Measurements from ENCODE around the gene CFAP46.
"Not testable (repeated sequence)": the region's sequence is repeated elsewhere in the genome, so short reads cannot be mapped to it uniquely, and the experiment has no call there.

Gene CFAP46

DNA sequence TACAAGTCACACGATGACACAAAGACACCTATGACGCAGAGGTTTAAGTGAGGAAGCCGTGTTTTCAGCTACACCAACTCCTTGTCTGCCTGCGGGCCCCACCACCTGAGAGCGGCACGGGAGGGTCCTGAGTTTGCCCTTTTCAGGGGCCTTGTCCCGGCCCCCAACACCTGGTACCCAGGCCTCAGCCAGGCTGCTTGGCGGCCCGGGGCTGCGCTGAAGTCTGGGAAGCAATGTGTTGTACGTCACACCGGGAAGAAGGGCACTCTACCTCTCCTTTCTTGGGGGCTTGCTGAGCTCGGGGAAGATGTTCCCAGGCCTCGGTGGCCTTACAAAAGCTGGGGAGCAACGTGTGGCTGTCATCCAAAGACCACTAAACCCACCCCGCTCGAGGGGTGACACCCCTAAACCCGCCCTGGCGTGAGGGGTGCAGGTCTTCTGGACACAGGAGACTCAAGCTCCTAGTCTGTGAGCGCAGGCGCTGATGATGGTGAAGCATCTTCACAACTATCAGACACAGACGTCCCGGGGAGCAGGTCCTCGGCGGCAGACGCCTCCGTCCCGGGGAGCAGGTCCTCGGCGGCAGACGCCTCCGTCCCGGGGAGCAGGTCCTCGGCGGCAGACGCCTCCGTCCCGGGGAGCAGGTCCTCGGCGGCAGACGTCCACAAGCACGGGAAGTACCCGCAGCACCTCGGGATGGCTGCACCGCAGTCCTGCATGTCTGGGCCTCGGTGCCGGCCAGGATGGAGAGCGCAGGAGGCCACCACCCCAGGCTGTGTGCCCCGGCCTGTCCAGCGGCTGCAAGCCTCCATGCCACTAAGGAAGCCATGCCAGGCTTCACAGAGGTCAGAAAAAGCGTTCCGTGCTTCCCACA is 15.4 kb downstream of the CFAP46 start:
- DNase-seq (ENCODE audit: low read depth) = no peak

GRCh38 chr10:132926070-132926469 is 16.3 kb downstream of the CFAP46 start:
- DNase-seq (ENCODE audit: low read depth) = no peak

DNA sequence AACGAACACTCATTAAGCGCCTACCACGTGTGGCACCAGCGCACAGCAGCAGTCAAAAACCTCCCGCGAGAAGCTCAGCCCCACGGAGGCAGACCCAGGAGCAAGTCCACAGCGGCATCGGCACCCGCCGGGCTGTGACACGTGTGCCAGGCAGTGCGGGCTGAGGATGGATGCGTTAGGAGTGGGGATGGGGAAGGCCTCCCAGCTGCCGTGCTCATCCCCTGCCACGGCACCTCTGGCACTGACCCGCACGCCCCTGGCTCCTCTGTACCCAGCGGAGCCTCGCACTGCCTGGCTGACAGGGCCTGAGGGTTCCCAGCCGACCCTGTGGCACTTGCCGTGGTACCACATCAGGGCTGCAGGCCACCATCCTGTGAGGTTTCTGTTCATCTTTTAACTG is 16.8 kb downstream of the CFAP46 start:
- DNase-seq (ENCODE audit: low read depth) = no peak

DNA sequence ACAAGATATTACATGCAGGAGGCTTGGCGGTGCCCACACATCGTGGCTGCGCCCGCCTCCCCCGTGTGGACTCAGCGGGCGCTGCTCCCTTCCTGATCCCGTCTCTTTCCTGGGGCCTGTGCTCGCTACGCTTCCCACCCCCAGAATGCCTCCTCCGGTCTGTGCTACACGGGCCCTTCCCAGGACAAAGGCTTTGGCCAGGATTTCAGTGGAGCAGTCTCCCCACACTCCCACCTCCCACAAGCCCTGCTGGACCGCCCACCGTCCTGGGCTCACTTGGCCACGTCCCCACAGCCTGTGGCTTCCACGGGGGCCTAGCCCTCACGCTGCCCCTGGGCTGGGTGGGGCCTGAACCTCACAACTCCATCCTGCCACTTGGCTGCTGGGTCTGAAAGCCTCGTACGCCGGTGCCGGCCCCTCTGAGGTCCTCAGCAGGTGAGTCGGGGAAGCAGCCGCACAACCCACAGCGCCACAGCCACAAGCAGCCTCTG is 17.3 kb downstream of the CFAP46 start:
- no peak for DNase-seq (ENCODE audit: low read depth)

DNA sequence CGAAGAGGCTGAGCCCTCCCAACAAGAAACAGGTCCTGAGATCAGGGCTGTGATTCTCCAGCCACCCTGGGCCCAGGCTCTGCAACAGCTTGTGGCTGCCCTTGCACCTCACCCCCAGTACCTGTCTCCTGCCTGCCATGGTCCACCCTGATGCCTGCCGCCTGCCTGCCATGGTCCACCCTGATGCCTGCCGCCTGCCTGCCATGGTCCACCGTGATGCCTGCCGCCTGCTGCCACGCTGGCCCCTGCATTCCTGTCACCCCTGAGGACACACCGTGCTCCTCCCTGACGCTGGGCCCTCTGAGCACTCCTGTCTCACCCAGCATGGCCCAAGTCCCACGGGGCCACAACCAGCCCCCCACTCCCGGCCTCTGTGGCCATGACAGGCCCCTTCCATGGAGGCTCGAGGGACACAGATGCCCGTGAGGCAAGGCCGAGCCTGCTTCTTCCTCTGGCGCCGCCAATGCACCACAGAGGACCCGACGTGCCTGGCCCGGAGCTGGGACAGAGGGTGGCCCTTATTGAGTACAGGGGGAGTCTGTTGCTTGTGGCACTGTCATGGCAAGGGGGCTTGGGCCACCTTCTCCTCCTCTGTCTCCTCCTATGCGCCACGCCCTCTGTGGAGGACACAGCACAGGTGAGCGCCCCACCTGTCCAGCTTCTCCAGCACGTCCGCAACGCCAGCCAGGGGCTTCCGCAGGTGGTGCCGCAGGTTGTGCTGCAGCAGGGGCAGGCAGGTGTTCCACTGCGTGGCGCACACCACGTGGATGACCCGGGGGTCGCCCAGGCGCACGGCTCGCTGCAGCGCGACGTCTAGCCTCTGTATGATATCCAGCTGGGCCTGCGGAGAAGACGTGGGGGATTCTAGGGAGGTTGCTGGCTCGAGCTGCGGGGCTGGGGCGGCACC is 18.1 kb downstream of the CFAP46 start:
- DNase-seq (ENCODE audit: low read depth) = no peak

DNA sequence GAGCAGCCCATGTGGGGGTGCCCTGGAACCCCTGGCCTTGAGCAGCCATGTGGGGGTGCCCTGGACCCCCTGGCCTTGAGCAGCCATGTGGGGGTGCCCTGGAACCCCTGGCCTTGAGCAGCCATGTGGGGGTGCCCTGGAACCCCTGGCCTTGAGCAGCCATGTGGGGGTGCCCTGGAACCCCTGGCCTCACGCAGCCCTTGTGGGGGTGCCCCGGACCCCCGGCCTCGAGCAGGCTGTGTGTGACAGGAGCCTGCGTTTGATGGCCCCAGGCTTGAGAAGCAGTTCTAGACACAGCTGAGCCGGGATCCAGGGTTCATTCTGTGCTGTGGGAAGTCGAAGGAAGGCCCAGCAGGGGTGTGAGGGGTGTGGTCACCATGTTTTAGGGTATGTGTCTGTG is 19.0 kb downstream of the CFAP46 start:
- DNase-seq (ENCODE audit: low read depth) = not testable (repeated sequence)

DNA sequence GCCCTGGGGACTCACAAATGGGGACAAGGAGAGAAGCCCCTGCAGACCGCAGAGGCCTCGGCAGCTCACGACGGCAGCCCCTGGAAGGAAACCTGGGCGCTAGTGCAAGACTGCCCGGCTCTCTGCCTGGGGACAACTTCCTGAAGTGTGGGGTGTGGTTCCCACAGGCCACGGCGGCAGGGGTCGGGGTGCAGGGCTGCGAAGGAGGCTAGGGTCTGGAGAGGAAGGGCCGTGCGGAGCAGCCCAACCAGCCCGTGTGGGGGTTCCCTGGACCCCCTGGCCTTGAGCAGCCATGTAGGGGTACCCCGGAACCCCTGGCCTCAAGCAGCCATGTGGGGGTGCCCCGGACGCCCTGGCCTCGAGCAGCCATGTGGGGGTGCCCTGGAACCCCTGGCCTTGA is 19.5 kb downstream of the CFAP46 start:
- DNase-seq (ENCODE audit: low read depth) = no peak

DNA sequence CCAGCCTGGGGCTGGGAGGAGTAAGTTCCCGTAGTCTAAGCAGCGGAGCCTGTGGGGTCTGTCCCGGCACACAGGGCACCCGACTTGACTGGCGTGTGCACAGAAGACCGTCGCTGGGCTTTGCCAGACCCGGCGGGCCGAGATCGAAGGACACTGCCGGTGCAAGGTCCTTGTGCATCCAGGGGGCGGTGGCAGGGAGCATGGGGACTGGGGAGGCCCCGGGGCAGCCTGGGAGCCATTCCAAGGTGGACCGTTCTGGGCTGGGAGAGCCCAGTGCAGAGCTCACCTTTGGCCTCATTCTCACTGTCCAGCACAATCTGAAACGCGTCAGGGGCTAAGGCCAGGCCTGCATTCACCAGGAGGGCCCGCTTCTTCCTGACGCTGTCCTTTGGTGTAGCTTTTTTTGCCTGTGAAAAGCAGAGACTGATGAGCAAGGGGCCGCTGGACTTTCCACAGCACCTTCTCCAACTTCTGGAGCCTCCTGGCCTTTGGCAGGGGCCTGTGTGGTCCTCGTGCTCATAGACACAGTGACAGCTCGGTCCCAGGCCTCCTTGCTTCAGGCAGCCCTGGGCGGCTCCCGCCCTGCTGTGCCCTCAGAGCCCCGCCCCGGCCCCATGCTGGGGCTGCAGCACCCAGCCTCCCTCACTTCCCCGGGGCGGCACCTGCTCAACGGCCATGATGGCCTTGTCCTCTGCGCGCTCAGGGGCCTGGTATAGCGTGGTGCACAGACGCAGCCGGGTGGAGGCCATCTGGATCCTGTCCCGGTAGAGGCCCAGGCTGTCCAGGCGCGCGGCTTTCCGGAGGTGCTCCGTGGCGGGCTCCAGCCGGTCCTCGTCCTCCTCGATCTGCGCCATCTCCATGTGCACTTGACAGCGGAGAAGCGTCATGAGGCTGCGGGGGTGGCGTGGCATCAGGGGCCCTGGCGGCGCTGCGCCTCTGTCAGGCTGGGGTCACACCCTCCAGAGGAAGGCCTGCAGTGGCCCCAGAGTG is 20.3 kb downstream of the CFAP46 start:
- no peak for DNase-seq (ENCODE audit: low read depth)

DNA sequence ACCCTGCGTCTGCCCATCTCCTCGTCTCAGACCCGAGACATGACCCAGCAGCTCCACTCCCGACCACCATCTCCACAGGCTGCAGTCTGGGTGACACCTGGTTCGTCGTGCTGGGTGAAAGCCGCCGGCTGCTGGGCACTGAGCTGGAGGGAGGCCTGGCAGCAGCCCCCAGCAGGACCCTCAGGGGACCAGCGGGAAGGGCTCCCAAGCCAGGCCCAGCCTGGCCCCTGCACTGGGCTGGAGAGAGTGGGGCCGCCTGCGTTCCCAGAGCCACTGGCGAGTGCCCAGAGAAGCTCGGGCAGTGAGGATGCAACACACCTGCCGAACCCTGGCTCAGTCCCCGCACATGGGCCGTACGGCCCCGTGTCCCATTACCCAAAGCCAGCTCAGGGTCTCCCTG is 21.3 kb downstream of the CFAP46 start:
- no peak for DNase-seq (ENCODE audit: low read depth)

DNA sequence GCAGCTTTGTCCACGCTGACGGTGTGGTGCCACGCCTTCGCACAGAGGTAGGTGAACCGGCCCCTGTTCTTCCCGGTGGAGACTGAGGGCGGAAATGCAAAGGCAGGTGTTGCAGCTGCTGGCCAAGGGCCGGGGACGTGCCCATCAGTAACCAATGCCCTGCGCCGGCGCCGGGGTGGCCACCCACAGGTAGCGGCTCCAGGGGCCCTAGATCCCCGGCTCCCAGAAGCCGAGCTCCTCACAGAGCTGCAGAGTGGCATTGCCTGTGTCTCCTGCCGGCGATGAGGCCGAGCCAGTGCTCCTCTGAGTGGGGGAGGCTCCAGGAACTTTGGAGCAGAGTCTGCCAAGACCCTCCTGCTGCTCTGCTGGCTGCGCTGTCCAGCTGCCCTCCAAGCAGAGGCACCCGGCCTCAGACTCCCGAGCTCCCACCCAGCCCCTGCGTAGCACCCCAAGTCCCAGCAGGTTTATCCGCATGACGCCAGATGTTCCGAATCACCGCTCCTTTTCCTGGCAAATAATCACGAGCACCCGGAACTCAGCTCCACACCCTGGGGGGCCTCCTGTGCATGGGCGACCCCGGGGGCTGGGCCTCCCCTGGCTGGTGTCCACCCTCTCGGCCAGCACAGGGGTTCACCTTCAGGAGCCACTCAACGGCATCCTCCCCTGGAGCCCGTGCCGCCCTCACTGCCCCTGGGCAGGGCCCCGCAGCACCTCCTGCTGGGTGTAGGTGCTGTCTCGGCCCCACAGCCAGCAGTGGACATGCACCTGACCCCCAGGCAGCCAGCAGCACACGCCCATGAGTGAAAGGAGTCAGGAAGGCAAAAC is 22.1 kb downstream of the CFAP46 start:
- no peak for DNase-seq (ENCODE audit: low read depth)

GRCh38 chr10:132919374-132920100 is 22.8 kb downstream of the CFAP46 start:
- DNase-seq (ENCODE audit: low read depth) = no peak

DNA sequence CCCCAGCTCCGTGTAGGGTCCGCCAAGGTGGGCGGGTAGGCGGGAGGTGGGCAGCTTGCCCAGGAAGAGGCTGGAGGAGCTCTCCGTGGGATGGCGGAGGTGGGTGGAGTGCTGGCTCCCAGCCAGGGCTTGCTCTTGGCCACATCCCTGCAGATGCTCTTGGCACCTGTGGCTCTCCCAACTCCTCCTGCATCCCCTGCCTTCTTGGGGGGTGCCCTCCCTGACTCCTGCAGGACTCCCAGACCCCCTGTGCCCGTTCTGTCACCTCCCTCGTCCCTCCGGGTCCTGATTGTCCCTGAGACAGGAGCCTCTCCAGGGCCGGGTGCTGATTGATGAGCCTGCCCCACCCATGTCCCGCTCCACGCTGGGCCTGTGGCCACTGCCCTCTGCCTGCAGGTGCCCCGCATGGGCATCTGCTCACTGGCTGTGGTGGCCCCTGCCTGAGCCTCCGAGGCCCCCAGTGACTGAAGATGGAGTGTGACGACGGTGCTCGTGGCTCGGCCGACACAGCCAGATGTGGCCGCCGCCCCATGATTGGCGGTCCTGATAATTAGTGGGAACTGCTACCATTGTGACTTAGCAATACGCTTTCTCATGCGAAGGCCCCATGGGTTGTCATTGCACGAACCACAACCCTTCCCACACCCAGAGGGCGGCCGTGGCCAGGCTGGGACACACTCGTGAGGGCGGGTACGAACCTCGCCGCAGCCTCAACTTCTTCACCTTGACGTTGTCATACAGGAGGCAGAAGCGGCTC is 23.6 kb downstream of the CFAP46 start:
- DNase-seq (ENCODE audit: low read depth) = no peak

GRCh38 chr10:132918264-132918616 is 24.1 kb downstream of the CFAP46 start:
- no peak for DNase-seq (ENCODE audit: low read depth)

DNA sequence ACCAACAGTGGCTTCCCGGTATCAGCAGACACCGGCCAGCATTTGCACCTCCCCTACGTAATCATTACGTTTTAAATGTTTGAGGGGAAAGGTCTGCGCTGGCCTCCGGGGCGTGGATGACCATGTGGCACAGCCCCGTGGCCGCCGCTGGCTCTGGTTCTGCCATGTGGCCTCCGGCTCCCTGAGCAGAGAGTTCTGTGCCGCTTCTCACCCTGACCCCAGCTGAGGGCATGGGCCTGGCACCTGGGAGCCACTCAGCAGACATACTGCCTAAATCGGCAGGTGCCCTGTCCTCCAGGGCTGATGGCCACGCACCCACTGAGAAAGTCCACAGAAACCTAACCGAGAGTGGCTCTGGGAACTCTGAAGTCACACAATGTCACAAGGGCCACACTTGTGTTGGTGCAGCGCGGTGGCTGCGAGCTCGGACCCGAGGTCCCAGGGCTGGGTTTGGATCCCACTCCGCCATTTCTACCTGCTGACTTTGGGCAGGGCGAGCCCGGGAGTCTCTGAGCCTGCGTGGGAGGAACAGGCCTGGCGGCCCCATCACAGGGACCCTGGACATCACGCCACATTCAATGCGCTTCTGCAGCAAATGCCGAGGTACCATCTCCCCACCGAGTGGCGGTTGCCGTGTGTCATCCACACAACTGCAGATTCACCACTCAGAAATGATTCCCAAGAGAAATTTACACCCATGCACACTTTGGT is 25.3 kb downstream of the CFAP46 start:
- DNase-seq (ENCODE audit: low read depth) = no peak

- DNase-seq (ENCODE audit: low read depth) = no peak
Observed at GRCh38 chr10:132916421-132916841, 25.9 kb downstream of the CFAP46 start.

DNA sequence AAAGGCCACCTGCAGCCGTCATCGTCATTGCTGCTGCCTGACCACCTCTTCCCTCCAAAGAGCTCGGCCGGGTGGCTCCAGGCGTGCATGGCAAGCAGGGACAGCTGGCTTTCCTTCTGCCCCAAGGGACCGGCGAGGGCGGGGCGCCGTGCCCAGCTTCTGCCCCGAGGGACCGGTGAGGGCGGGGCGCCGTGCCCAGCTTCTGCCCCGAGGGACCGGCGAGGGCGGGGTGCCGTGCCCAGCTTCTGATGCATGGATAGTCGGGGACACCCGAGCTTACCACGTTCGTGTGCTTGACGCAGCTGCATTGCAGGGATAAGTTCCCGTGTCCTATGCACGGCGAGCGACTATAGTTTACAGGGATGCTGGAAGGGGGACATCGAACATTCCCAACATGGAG is 27.0 kb downstream of the CFAP46 start:
- DNase-seq (ENCODE audit: low read depth) = no peak

DNA sequence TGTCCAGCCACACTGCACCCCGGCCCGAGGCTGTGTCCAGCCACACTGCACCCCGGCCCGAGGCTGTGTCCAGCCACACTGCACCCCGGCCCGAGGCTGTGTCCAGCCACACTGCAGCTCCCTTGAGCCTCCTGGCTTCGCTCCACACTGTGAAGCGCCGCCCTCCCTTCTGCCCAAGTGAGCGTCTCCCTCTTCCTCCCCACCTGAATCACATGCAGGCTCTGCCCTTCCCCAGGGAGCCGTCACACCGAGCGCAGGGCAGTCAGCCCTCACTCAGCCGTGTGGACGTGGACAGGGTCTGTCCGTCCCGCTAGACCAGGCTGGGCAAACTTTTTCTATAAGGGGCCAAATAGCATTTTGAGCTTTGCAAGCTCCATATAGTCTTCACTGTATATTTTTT is 27.6 kb downstream of the CFAP46 start:
- DNase-seq (ENCODE audit: low read depth) = no peak

GRCh38 chr10:132913559-132914115 is 28.7 kb downstream of the CFAP46 start:
- DNase-seq (ENCODE audit: low read depth) = no peak
